Muscle of arm (tissue), 12 donors: Measurements from ENCODE around the gene REG1A. TPM values are rescaled to one million over a fixed set of nuclear protein-coding genes. Genes with fewer than 3 reads are reported as not detected.

ENCODE experiments used
- DNase-seq: peaks from one replicate; pipeline ENCODE4 v3.0.0-alpha.2; 2013
- polyA plus RNA-seq, 12 donors: library from polyadenylated mRNA; unstranded; fragments of 120-200 nt; gene quantifications; one replicate each; pipeline ENCODE4 v1.2.1, GENCODE V29; 2013; ENCODE audit not compliant: insufficient read length in 12 of 12

Gene REG1A
- polyA plus RNA-seq, 12 donors: not detected

DNA sequence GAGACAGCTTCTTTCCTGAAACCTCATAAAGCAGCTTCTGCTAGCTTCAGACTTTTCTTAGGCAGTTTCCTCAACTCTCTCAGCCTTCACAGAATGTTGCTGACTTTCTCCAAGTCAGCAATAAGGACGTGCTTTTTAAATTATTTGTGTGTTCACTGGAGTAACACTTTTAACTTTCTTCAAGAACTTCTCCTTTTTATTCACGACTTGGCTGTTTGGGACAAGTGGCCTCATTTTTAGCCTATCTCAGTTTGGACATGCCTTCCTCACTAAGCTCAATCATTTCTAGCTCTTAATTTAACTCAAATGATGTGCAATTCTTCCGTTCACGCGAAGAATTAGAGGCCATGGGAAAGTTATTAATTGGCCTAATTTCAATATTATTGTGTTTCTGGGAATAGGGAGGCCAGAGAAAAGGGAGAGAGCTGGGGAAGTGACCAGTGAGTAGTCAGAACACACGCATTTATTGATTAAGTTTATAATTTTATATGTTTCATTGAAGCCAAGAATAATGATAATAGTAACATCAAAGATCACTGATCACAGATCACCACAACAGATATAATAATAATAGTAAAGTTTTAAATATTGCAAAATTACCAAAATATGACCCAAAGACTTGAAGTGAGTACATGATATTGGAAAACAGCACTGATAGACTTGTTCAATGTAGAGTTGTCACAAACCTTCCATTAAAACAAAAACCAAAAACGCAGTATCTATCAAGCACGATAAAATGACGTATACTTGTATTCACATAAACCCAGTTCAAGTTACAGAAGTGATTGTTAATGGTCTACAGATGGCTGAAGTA, 4.8 kb downstream of the REG1A start:
- no peak for DNase-seq

DNA sequence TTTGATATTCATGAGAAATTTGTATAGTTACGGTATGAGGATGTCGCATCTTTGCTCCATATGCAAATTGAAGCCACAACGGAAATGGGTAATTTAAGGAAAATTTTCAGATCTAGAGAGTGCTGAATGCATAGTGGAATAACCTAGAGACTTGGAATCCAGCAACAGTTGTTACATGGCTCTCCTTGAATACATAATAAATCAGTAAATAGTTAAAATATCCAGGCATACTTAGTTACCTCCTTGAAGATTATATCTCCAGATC, 5.4 kb downstream of the REG1A start:
- DNase-seq: no peak

DNA sequence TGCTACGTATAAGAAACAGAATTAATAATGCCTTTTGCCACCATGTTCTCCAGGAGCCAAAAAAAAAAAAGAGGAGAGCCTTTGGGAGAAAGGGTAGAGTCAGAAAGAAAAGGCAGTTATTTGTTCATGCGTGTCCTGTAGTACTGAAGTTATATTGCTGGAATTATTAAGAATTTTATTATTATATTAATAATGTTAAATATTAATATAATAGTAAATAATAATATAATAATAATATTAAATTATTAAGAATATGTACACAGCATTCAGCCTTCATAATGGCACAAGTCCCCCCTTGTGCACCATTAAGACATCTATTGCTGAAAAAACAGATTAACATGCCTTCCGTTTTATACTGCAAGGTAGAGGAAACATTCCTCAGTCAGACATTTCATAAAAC, 8.1 kb downstream of the REG1A start:
- DNase-seq: no peak

DNA sequence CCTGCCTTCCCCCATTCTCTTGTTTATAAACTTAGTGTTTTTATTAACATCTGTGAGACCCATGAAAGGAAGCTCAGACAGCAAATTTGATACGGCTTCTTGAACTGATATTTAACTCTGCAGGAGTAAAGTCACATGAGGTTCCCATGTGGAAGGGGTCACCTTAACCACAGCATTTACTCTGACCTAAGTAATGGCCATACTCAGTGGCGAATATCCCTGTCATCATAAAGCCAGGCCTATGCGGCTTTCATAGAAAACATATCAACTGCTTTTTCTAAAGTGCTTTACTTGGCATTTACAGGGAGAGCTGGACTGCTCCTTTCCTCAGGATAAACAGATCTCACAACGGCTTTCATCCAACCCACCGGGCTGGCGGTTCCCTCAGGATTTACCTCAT, 9.0 kb downstream of the REG1A start:
- no peak for DNase-seq

DNA sequence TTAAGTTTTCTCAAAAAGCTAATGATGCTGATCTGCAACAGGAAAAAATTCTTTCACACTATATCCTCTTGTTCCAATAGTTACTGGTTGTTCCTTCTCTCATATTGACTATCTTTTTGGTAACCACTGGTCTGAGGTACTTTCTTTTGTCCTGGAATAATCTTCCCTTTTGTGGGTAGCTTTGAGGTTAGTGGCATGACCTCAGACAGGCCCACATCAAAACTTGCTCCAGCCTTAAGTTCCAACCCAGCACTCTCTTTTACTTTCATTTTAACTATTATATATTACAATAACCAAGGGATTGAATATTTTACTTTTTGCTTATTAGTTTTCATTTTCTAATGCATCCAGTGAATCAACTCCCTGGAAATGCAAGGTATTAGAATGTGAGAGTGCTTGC, 9.5 kb downstream of the REG1A start:
- no peak for DNase-seq

DNA sequence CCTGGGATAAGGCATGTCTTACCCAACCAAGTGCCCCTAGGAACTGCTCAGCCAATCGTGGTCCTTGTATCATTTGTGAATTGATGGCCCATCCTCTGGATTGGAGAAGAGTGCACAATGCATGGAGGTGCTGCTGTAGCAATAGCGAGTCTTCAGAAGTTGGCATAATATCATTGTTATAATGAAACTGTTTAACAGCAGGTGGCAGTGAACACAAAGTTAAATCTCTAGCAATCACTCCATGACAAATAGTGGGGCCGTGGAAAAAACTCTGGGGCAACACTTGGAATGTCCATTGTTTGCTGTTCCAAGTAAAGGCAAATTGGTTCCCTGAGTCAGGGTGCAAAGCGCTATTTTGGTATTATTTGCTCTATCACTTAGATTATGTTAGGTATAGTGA, 11.4 kb downstream of the REG1A start:
- DNase-seq: no peak

DNA sequence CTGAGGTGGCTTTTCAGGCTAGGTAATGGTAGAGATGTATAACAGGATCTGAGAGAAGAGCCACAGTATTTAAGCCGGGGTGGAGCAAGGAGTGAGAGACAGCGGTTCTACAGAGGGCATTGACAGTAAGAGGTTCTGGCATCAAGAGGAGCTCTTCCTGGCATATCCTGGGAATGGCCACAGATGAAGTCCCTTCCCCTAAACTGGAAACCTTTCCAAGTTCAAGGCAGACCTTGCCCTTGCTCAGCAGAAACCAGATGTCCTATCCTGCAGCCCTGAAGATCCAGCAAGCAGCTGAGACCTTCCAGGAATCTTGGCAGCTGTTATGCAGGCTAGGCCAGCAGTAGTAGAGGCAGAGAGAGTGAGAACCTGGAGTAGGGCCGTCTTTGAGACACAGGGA, 18.1 kb downstream of the REG1A start:
- no peak for DNase-seq

DNA sequence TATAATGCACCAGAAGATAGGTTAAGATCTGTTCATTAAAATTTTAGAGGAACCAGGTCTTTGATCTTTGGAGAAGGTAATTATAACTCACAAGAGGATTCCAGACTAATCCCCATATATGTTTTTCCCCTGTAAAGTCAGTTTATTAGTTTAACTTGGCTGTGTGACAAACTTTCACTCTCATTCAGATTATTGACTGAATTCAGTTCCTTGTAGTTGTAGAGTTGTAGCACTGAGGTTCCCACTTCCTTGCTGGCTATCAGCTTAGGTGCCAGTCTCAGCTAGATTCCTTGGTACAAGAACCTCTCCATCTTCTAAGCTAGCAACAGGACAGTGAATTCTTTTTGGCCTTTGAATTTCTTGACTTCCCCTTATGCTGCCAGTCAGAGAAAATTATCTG, 19.1 kb downstream of the REG1A start:
- DNase-seq: no peak

DNA sequence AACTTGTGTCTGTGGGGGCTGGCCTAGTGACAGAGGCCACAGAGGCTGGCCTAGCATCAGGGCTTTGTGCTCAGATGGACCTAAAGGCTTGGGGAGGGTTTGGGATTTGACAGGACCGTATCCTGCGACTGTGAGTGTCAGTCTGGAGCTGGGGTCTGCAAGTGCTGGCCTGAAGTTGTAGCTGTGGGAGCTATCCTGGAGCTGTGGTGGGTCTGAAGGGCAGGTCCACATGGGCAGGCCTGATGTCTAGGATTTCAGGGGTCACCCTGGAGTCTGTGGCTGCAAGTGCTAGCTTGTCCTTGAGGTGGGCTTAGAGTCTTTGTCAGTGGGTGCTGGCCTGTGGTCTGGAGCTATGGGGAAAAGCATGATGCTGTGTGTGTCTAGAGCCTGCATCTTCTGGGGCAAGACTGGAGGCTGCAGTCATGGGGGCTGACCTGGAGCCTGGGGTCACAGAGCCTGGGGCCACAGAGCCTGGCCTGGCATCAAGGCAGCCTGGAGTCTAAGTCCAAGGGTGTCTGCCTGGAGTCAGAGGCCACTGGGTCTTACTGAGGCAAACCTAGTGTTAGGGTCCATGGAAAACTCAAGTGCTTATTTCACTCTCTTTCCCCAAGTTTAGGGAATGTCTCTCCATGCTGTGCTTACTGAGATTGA, 35.7 kb downstream of the REG1A start:
- DNase-seq: no peak

DNA sequence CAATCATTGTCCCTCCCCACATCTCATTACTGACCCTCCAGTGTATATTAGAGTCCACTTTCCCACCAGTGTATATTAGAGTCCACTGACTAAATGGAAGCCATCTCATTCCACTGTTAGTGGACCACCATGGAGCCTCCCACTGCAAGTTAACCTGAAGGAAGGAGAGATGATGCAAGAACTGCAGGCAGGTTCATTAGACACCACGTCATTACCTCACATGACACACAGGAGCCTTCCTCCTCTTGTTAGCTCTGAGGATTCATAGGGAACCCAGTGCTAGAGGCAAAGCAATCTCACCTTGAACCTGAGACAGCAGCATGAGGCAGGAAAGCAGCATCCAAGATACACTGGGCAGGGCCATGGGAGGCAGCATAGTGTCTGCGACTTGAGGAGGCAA, 38.7 kb downstream of the REG1A start:
- no peak for DNase-seq

DNA sequence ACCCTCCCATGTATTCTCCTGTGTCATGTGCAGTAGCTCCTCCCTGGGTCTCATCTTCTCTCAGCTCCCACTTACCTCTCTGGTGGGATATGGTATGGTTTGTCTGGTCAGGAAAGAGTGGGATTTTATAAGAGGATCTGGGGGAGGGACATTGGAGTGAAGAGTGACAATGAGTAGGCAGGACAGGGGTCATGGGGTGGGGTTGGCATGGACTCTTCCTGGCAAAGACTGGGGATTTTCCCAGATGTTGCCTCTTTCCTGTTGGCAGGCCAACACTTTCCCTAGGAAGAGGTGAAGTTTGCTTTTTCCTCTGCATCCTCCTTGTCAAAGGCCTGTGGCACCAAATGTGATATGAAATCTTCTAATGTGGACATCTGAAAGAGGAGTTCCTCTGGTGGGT, 39.4 kb downstream of the REG1A start, which contains the start of gene REG3A:
Gene REG3A, minus strand, starts transcription at position 101 of the 400 bp plus-strand sequence. CDS start 348 bp downstream, outside the sequence.
- no peak for DNase-seq

DNA sequence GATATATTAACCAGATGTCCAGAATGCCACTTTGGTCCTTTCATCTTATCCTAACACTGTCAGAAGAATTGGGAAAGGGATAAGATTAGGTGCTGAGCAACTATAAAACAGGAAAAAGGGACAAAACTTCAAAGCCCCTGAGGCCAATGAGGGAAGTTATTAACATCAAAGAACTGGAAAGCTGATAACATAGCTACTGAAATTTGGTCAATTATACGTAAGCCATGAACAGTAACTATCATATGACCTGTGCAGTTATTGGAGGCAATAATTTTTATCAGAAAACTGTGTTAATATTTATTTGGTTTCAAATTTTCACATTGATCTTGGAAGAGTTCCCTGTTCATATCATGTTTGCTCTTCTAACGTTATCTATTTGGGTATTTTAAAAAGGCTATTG, 41.8 kb downstream of the REG1A start:
- DNase-seq: no peak

DNA sequence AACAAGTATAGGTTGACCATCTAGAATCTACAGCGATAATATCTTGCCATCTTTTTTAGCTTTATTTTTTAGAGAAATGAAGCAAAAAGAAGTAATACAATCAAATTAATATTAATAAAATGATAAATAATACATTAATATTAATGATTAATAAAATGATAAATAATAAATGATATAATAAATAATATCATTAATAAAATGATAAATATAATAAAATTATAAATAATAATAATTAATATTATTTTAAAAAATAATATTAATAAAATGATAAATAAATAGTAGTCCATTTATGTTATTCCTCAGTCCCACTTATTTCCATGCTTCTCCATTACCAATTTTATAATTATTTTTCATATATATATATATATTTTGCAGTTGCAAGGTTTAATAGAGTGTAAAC, 42.5 kb downstream of the REG1A start:
- DNase-seq: no peak

DNA sequence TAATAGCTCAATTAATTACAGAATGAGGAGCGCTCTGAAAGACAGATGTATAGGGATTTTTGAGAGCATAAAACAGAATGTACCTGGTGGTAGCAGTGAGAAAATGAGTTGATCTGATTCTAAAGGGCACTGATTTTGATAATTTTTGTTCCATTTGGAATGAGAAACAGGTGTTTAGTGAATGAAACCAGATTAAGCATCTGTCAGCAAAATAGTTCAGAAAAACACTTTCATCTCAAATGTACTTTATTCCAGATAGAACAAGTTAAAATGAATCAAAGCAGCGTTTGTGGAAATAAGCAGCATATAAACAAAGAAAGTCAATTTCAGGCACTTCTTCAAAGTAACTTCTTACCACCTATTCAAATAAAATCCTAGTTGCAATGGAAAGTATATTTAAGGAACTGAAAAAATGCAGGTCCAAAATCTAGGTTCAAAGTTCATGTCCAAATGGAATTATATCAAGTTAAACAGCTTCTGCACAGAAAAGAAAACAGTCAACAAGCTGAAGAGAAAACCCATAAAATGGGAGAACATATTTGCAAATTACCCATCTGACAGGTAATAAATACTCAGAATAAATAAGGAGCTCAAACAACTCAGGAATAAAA, 51.2 kb downstream of the REG1A start:
- no peak for DNase-seq

Other genes with a start within 250 kb of the REG1A start
- not detected for gene REG3G, start 94.8 kb upstream of the REG1A start, polyA plus RNA-seq
- not detected for gene REG1B, start 32.5 kb upstream of the REG1A start, polyA plus RNA-seq
- gene REG3A, start 39.3 kb downstream of the REG1A start, polyA plus RNA-seq: not detected